SK-N-SH (cell line): Measurements from ENCODE around the gene SBDS. TPM values are rescaled to one million over a fixed set of nuclear protein-coding genes. Genes with fewer than 3 reads are reported as not detected.

ENCODE experiments used
- CTCF ChIA-PET: fragments of 300-600, 350-600 bp; formaldehyde crosslinking; extraction: SDS; loops from one replicate; lab custom pipeline; 2021; lab: Yijun Ruan, JAX
- POLR2A ChIA-PET: fragments of 350-600 bp; sonication (Branson Sonifier 250); formaldehyde crosslinking; extraction: SDS; loops from one replicate; lab custom pipeline; 2020; ENCODE audit warnings: antibody characterized with exemption, inconsistent platforms; lab: Yijun Ruan, JAX
- DNase-seq: peaks from one replicate; pipeline ENCODE4 v3.0.0; 2012
- H2AFZ ChIP-seq: fragments of 200-600 bp; sonication (generic); 2 replicates; pipeline ENCODE4 v1.8.1; 2016; ENCODE audit warnings: antibody characterized with exemption, mild to moderate bottlenecking, low read depth
- H3F3A ChIP-seq: fragments of 200-600 bp; sonication (generic); replicated peaks from 2 replicates; pipeline ENCODE3; 2016; ENCODE audit warnings: antibody characterized with exemption, mild to moderate bottlenecking; ENCODE audit not compliant: insufficient read depth
- H3K27ac ChIP-seq, 2 experiments: fragments of 200-500 bp in 1 of 2; fragments of 200-600 bp in 1 of 2; sonication (Bioruptor generic) in 1 of 2; sonication (generic), shearing (Covaris generic) in 1 of 2; 2 replicates each; pipeline versions ENCODE4 v1.5.1 to v1.6.1; 2014 to 2016; ENCODE audit warnings: low read depth in 2 of 2, inconsistent platforms in 1 of 2, low read length in 1 of 2, mild to moderate bottlenecking in 1 of 2, mixed read lengths in 1 of 2
- H3K27me3 ChIP-seq: fragments of 200-600 bp; sonication (generic), shearing (Covaris generic); 2 replicates; pipeline ENCODE4 v1.6.1; 2016; ENCODE audit warnings: mixed run types; ENCODE audit not compliant: insufficient read depth
- H3K36me3 ChIP-seq, 2 experiments: fragments of 200-500 bp in 1 of 2; fragments of 200-600 bp in 1 of 2; sonication (Bioruptor generic) in 1 of 2; sonication (generic) in 1 of 2; replicated peaks in 1 of 2; 2 replicates each; pipeline versions ENCODE3 to v1.5.1; 2014 to 2016; ENCODE audit warnings: low read length in 1 of 2, mild to moderate bottlenecking in 1 of 2; ENCODE audit not compliant: insufficient read depth in 2 of 2, control insufficient read depth in 1 of 2
- H3K4me1 ChIP-seq, 2 experiments: fragments of 200-500 bp in 1 of 2; fragments of 200-600 bp in 1 of 2; sonication (Bioruptor generic) in 1 of 2; sonication (generic), shearing (Covaris generic) in 1 of 2; 2 replicates each; pipeline versions ENCODE4 v1.5.1 to v1.6.1; 2014 to 2016; ENCODE audit warnings: low read depth in 1 of 2, low read length in 1 of 2, mixed run types in 1 of 2; ENCODE audit not compliant: insufficient read depth in 2 of 2, control insufficient read depth in 1 of 2
- H3K4me2 ChIP-seq: fragments of 200-600 bp; sonication (generic), shearing (Covaris generic); 2 replicates; pipeline ENCODE4 v1.6.1; 2017; ENCODE audit warnings: mixed run types
- H3K4me3 ChIP-seq, 2 experiments: fragments of 200-500 bp in 1 of 2; fragments of 200-600 bp in 1 of 2; sonication (Bioruptor generic) in 1 of 2; sonication (generic), shearing (Covaris generic) in 1 of 2; 2 replicates each; pipeline versions ENCODE4 v1.5.1 to v1.8.1; 2014 to 2016; ENCODE audit warnings: low read depth in 2 of 2, inconsistent platforms in 1 of 2, low read length in 1 of 2, mild to moderate bottlenecking in 1 of 2, mixed read lengths in 1 of 2, moderate library complexity in 1 of 2
- H3K79me2 ChIP-seq: fragments of 200-600 bp; sonication (generic); 2 replicates; pipeline ENCODE4 v1.8.1; 2017; ENCODE audit warnings: mild to moderate bottlenecking; ENCODE audit not compliant: insufficient read depth
- H3K9ac ChIP-seq: fragments of 200-600 bp; sonication (generic); 2 replicates; pipeline ENCODE4 v1.6.1; 2017; ENCODE audit warnings: mixed run types
- H3K9me2 ChIP-seq: fragments of 200-600 bp; sonication (generic); 2 replicates; pipeline ENCODE4 v1.6.1; 2017; ENCODE audit warnings: mixed run types
- H3K9me3 ChIP-seq: fragments of 200-600 bp; sonication (generic); 2 replicates; pipeline ENCODE4 v1.6.1; 2017; ENCODE audit warnings: mixed run types, mild to moderate bottlenecking, moderate library complexity
- H4K20me1 ChIP-seq: fragments of 200-600 bp; sonication (generic); 2 replicates; pipeline ENCODE4 v1.6.1; 2017; ENCODE audit warnings: mild to moderate bottlenecking, mixed run types; ENCODE audit not compliant: insufficient read depth
- EZH2phosphoT487 ChIP-seq: fragments of 200-600 bp; sonication (generic); IDR thresholded peaks from 2 replicates; pipeline ENCODE4 v1.6.1; 2017; ENCODE audit warnings: low read depth, mixed run types, mild to moderate bottlenecking, antibody characterized with exemption, moderate library complexity, borderline replicate concordance
- FOSL2 ChIP-seq: IDR thresholded peaks from 2 replicates; pipeline ENCODE4 v1.4.0; 2012; ENCODE audit warnings: low read depth, mild to moderate bottlenecking, moderate library complexity, borderline replicate concordance
- FOXJ3 ChIP-seq: sonication (generic); formaldehyde crosslinking; IDR thresholded peaks from 2 replicates; pipeline ENCODE4 v1.5.1; 2020; ENCODE audit warnings: mild to moderate bottlenecking, missing genetic modification reagents
- JUND ChIP-seq: IDR thresholded peaks from 2 replicates; pipeline ENCODE4 v1.4.0; 2012
- MEF2A ChIP-seq: IDR thresholded peaks from 2 replicates; pipeline ENCODE4 v1.4.0; 2012; ENCODE audit warnings: low read depth, borderline replicate concordance
- MXI1 ChIP-seq: IDR thresholded peaks from 2 replicates; pipeline ENCODE4 v1.6.1; 2012; ENCODE audit warnings: mild to moderate bottlenecking, low read depth, low read length, improper control_type of control experiment
- NFIC ChIP-seq: IDR thresholded peaks from 2 replicates; pipeline ENCODE4 v1.4.0; 2012; ENCODE audit warnings: borderline replicate concordance
- NRF1 ChIP-seq: IDR thresholded peaks from 2 replicates; pipeline ENCODE4 v1.6.1; 2012; ENCODE audit warnings: low read depth, mild to moderate bottlenecking, low read length
- PBX3 ChIP-seq: IDR thresholded peaks from 2 replicates; pipeline ENCODE4; 2012
- POLR2AphosphoS5 ChIP-seq: IDR thresholded peaks from 2 replicates; pipeline ENCODE4 v1.6.1; 2012; ENCODE audit warnings: low read depth, low read length
- RAD21 ChIP-seq: IDR thresholded peaks from 2 replicates; pipeline ENCODE4 v1.6.1; 2012; ENCODE audit warnings: mild to moderate bottlenecking, low read length
- REST ChIP-seq: IDR thresholded peaks from 2 replicates; pipeline ENCODE4 v1.6.1; 2012; ENCODE audit warnings: mild to moderate bottlenecking, low read depth, low read length, moderate library complexity
- SIN3A ChIP-seq: IDR thresholded peaks from 2 replicates; pipeline ENCODE4 v1.6.1; 2012; ENCODE audit warnings: low read depth, mild to moderate bottlenecking, low read length, moderate library complexity, borderline replicate concordance
- TAF1 ChIP-seq: IDR thresholded peaks from 2 replicates; pipeline ENCODE4 v1.6.1; 2012; ENCODE audit warnings: low read depth, mild to moderate bottlenecking, low read length, moderate library complexity, borderline replicate concordance
- TEAD4 ChIP-seq: IDR thresholded peaks from 2 replicates; pipeline ENCODE4 v1.4.0; 2012; ENCODE audit warnings: mild to moderate bottlenecking, borderline replicate concordance; ENCODE audit not compliant: insufficient read depth
- USF1 ChIP-seq: IDR thresholded peaks from 2 replicates; pipeline ENCODE4 v1.4.0; 2012; ENCODE audit warnings: low read depth, borderline replicate concordance
- YY1 ChIP-seq: IDR thresholded peaks from 2 replicates; pipeline ENCODE4 v1.4.0; 2012; ENCODE audit warnings: low read depth, mild to moderate bottlenecking
- ZBTB33 ChIP-seq: IDR thresholded peaks from 2 replicates; pipeline ENCODE4 v1.4.0; 2012; ENCODE audit warnings: low read depth, borderline replicate concordance
- WGBS: methylation state at CpG from one replicate; pipeline ENCODE4 v1.1.6; 2017; ENCODE audit warnings: low lambda C conversion rate; 5-methylcytosine and 5-hydroxymethylcytosine counted together
- polyA plus RNA-seq, 3 experiments: library from polyadenylated mRNA; depleted of rRNA; stranded (reverse); fragments of >200 nt; gene quantifications; 2 replicates each; pipeline ENCODE4 v1.2.3, GENCODE V29; 2012

Gene SBDS
- polyA plus RNA-seq, 1 of the 3 experiments (the other 2 are of a cell fraction) = 49.5 TPM

- ChIA-PET POLR2A (interaction anchor here (0.9 kb wide), 1 partner anchor 8 kb away, joined by 3 read pairs; no protein-coding TSS in a partner anchor), CTCF (interaction anchor here (0.6 to 1.1 kb wide), 2 partner anchors 10 to 103 kb away, joined by 3 read pairs; no protein-coding TSS in a partner anchor)
- H2AFZ ChIP-seq = no peak overlapping the region
- peak overlapping the region in 1 of 2 experiments; percentile 1; a peak in 2 of 4 replicates for H3K27ac ChIP-seq
- TF ChIP-seq MEF2A (no peak), ZBTB33 (no peak)
- WGBS = 91% methylated on average over 13 of the region's 13 CpGs
- no peaks in the 10 kb centered on the region for H3K27me3 ChIP-seq
- peaks cover 9% of the 10 kb centered on the region; the same call in 1 of the 2 replicates for H3K79me2 ChIP-seq
- H3K4me2 ChIP-seq = no peak overlapping the region
- no peaks in the 10 kb centered on the region for H3F3A ChIP-seq
- no peak for DNase-seq
- H3K9me2 ChIP-seq = no peaks in the 10 kb centered on the region
- no peaks in the 10 kb centered on the region for H4K20me1 ChIP-seq
- 0 out of 4 replicates have a peak, but pooled peaks cover 0 to 2% of the 10 kb centered on the region in 2 experiments for H3K4me1 ChIP-seq
- H3K9ac ChIP-seq = no peak overlapping the region
- H3K9me3 ChIP-seq = no peaks in the 10 kb centered on the region
- H3K36me3 ChIP-seq = peaks cover 47 to 52% of the 10 kb centered on the region in 2 experiments
- H3K4me3 ChIP-seq = no peak overlapping the region
Measured at GRCh38 chr7:66957595-66958290, 37.6 kb downstream of the SBDS start.

GRCh38 chr7:66953044-66953427 lies 42.4 kb downstream of the SBDS start:
- DNase-seq = no peak
- 93% methylated on average over 5 of the region's 5 CpGs for WGBS
- peaks cover 0 to 9% of the 10 kb centered on the region in 2 experiments; a peak in 1 of 4 replicates for H3K4me1 ChIP-seq
- H2AFZ ChIP-seq = no peak overlapping the region
- 0 out of 4 replicates have a peak overlapping the region, but pooled peaks of 1 of the 2 experiments have one; percentile 6 for H3K27ac ChIP-seq
- no peaks in the 10 kb centered on the region for H3K9me3 ChIP-seq
- H3K27me3 ChIP-seq = no peaks in the 10 kb centered on the region
- H3K4me2 ChIP-seq = peak overlapping the region; percentile 17; the same call in 1 of the 2 replicates
- H4K20me1 ChIP-seq = no peaks in the 10 kb centered on the region
- ChIA-PET POLR2A (no interaction called here), CTCF (interaction anchor here (1.1 kb wide), 1 partner anchor 397 kb away, joined by 3 read pairs; no protein-coding TSS in a partner anchor)
- H3K9ac ChIP-seq = no peak overlapping the region
- no peaks in the 10 kb centered on the region for H3K9me2 ChIP-seq
- peaks cover 62 to 93% of the 10 kb centered on the region in 2 experiments for H3K36me3 ChIP-seq
- TF ChIP-seq MEF2A (no peak), TEAD4 (no peak), SIN3A (no peak), PBX3 (no peak), REST (no peak), JUND (no peak), YY1 (no peak), EZH2phosphoT487 (no peak), TAF1 (no peak), RAD21 (no peak), NFIC (no peak), NRF1 (no peak), MXI1 (no peak), USF1 (no peak), FOSL2 (no peak), FOXJ3 (CRISPR knock-in tag) (no peak), POLR2AphosphoS5 (no peak)
- no peak overlapping the region for H3K4me3 ChIP-seq
- peaks cover 14% of the 10 kb centered on the region; the same call in 1 of the 2 replicates for H3K79me2 ChIP-seq
- no peaks in the 10 kb centered on the region for H3F3A ChIP-seq
